ENCODE measurements around the gene CELF2.

Gene CELF2

GRCh38 chr10:11206676-11207559, 189.2 kb downstream of the CELF2 start:
- DNase-seq: no peak

GRCh38 chr10:11207560-11207844, 189.8 kb downstream of the CELF2 start:
- no peak for DNase-seq

GRCh38 chr10:11208243-11208642, 190.6 kb downstream of the CELF2 start:
- DNase-seq: no peak

- no peak for DNase-seq
Observed at GRCh38 chr10:11208908-11209829, 191.5 kb downstream of the CELF2 start.

- DNase-seq: no peak
Observed at GRCh38 chr10:11209830-11210181, 192.1 kb downstream of the CELF2 start.

- no peak for DNase-seq
Observed at GRCh38 chr10:11210211-11210922, 192.7 kb downstream of the CELF2 start.

- peak; percentile 53 for DNase-seq
Observed at GRCh38 chr10:11212288-11213085, 194.8 kb downstream of the CELF2 start.

GRCh38 chr10:11213137-11213536, 195.5 kb downstream of the CELF2 start:
- DNase-seq: peak; percentile 76

- no peak for DNase-seq
Observed at GRCh38 chr10:11214407-11214806, 196.7 kb downstream of the CELF2 start.

GRCh38 chr10:11215471-11215870, 197.8 kb downstream of the CELF2 start:
- no peak for DNase-seq

- DNase-seq: no peak
Observed at GRCh38 chr10:11217521-11217920, 199.8 kb downstream of the CELF2 start.

GRCh38 chr10:11218395-11218794, 200.7 kb downstream of the CELF2 start:
- DNase-seq: no peak

GRCh38 chr10:11219431-11219830, 201.8 kb downstream of the CELF2 start:
- DNase-seq: no peak

GRCh38 chr10:11223081-11223480, 205.4 kb downstream of the CELF2 start:
- no peak for DNase-seq

GRCh38 chr10:11223507-11224140, 206.0 kb downstream of the CELF2 start:
- DNase-seq: no peak

- DNase-seq: no peak
Observed at GRCh38 chr10:11224321-11224720, 206.6 kb downstream of the CELF2 start.

- no peak for DNase-seq
Observed at GRCh38 chr10:11224792-11225416, 207.2 kb downstream of the CELF2 start.

GRCh38 chr10:11225935-11226334, 208.3 kb downstream of the CELF2 start:
- DNase-seq: peak; percentile 70

- no peak for DNase-seq
Observed at GRCh38 chr10:11227103-11227502, 209.4 kb downstream of the CELF2 start.

GRCh38 chr10:11229893-11230292, 212.2 kb downstream of the CELF2 start:
- no peak for DNase-seq

- no peak for DNase-seq
Observed at GRCh38 chr10:11230498-11231167, 213.0 kb downstream of the CELF2 start.

Measured in NCI-H146 (cell line).